HepG2 (cell line): ENCODE measurements around the gene TYMP. TPM values are rescaled to one million over a fixed set of nuclear protein-coding genes. Genes with fewer than 3 reads are reported as not detected.

Experiments
- GPN1 ChIP-seq: sonication (generic); formaldehyde crosslinking; IDR thresholded peaks from 2 replicates; pipeline ENCODE4 v1.5.1; 2020; ENCODE audit warnings: missing genetic modification reagents, borderline replicate concordance
- HOXA7 ChIP-seq: sonication (generic); formaldehyde crosslinking; IDR thresholded peaks from 2 replicates; pipeline ENCODE4 v1.8.1; 2022; ENCODE audit warnings: mild to moderate bottlenecking, missing genetic modification reagents, moderate library complexity
- NFAT5 ChIP-seq: sonication (generic); formaldehyde crosslinking; IDR thresholded peaks from 2 replicates; pipeline ENCODE4 v1.4.0; 2020; ENCODE audit warnings: missing genetic modification reagents
- PRMT3 ChIP-seq: sonication (generic); formaldehyde crosslinking; IDR thresholded peaks from 2 replicates; pipeline ENCODE4 v1.8.1; 2022; ENCODE audit warnings: low read depth, mild to moderate bottlenecking, moderate library complexity, missing genetic modification reagents, borderline replicate concordance
- SNAPC4 ChIP-seq: sonication (generic); formaldehyde crosslinking; IDR thresholded peaks from 2 replicates; pipeline ENCODE4 v1.4.0; 2020; ENCODE audit warnings: mild to moderate bottlenecking, missing genetic modification reagents
- YY1 ChIP-seq: IDR thresholded peaks from 2 replicates; pipeline ENCODE4 v1.6.1; 2011; ENCODE audit warnings: low read length, low read depth, moderate library complexity, mild to moderate bottlenecking; ENCODE audit not compliant: insufficient read depth, insufficient replicate concordance
- ZBTB26 ChIP-seq: IDR thresholded peaks from 2 replicates; pipeline ENCODE4 v1.6.1; 2016; ENCODE audit warnings: missing compliant biosample characterization, missing genetic modification reagents, borderline replicate concordance
- ZBTB37 ChIP-seq: sonication (generic); formaldehyde crosslinking; IDR thresholded peaks from 2 replicates; pipeline ENCODE4 v1.4.0; 2020; ENCODE audit warnings: mild to moderate bottlenecking, missing genetic modification reagents
- ZNF136 ChIP-seq: sonication (generic); formaldehyde crosslinking; IDR thresholded peaks from 2 replicates; pipeline ENCODE4 v1.8.1; 2022; ENCODE audit warnings: low read depth, mild to moderate bottlenecking, moderate library complexity, missing genetic modification reagents
- ZNF143 ChIP-seq: sonication (generic); formaldehyde crosslinking; IDR thresholded peaks from 2 replicates; pipeline ENCODE4 v1.4.0; 2020; ENCODE audit warnings: missing genetic modification reagents
- ZNF232 ChIP-seq: sonication (generic); formaldehyde crosslinking; IDR thresholded peaks from 2 replicates; pipeline ENCODE4 v1.4.0; 2020; ENCODE audit warnings: missing genetic modification reagents, borderline replicate concordance
- ZNF782 ChIP-seq: sonication (generic); formaldehyde crosslinking; IDR thresholded peaks from 2 replicates; pipeline ENCODE4 v1.4.0; 2020; ENCODE audit warnings: missing genetic modification reagents, mild to moderate bottlenecking, borderline replicate concordance
- ZSCAN20 ChIP-seq: sonication (generic); formaldehyde crosslinking; IDR thresholded peaks from 2 replicates; pipeline ENCODE4 v1.4.0; 2020; ENCODE audit warnings: missing genetic modification reagents, mild to moderate bottlenecking, borderline replicate concordance
- polyA plus RNA-seq, 8 experiments: library from polyadenylated mRNA; depleted of rRNA in 3 of 8; stranded (reverse) in 7 of 8; unstranded in 1 of 8; fragments of >200 nt; fragmentation: Illumina TruSeq in 4 of 8; extraction: Trizol in 4 of 8; gene quantifications; 2 replicates each; pipeline versions ENCODE4 v1.2.1 to v1.2.3, GENCODE V29; 2011 to 2016; ENCODE audit warnings: low read depth in 4 of 8, missing spikeins in 1 of 8, mixed read lengths in 1 of 8; ENCODE audit not compliant: insufficient read depth in 1 of 8
- total RNA-seq, 5 experiments: library from RNA; depleted of rRNA; stranded (reverse); fragments of >200 nt; fragmentation: Illumina TruSeq; extraction: Trizol; gene quantifications; 2 replicates each; pipeline ENCODE4 v1.2.3, GENCODE V29; 2016; ENCODE audit warnings: low read depth in 1 of 5

TYMP gene
- total and polyA plus RNA-seq, 2 of the 13 experiments (the other 11 are each of a cell fraction or from before 2014, with no cell fraction given): 3.9 to 4.3 TPM

- no peak; the same call in 1 of the 2 replicates for TF ChIP-seq NFAT5 (CRISPR knock-in tag)
- TF ChIP-seq HOXA7: no peak
- peak; percentile 79 for TF ChIP-seq ZNF143 (CRISPR knock-in tag)
- peak; percentile 23 for TF ChIP-seq YY1
- TF ChIP-seq ZBTB26 (CRISPR knock-in tag): peak; percentile 56; the same call in 1 of the 2 replicates
- no peak for TF ChIP-seq GPN1 (CRISPR knock-in tag)
- 0 out of 2 replicates have a peak, but pooled peaks have one; percentile 11 for TF ChIP-seq PRMT3
- peak; percentile 77; the same call in 1 of the 2 replicates for TF ChIP-seq SNAPC4 (CRISPR knock-in tag)
- no peak for TF ChIP-seq ZSCAN20 (CRISPR knock-in tag)
- TF ChIP-seq ZBTB37 (CRISPR knock-in tag): no peak
- TF ChIP-seq ZNF782: no peak; the same call in 1 of the 2 replicates
- TF ChIP-seq ZNF136 (CRISPR knock-in tag): peak; percentile 81
- TF ChIP-seq ZNF232: no peak
These were observed 4.5 kb downstream of the TYMP start, which contains the start of gene SCO2 (continued) for GRCh38 chr22:50525104-50525857.
